H9 (cell line): ENCODE results near the gene MLPH. TPM values are rescaled to one million over a fixed set of nuclear protein-coding genes. Genes with fewer than 3 reads are reported as not detected.

Experiments
- DNase-seq: peaks from one replicate; pipeline ENCODE4 v3.0.0-alpha.2; 2017
- H2AFZ ChIP-seq: one replicate; pipeline ENCODE4 v1.6.1; 2013; ENCODE audit warnings: mild to moderate bottlenecking, low read length, control low read depth, moderate library complexity
- H2AK5ac ChIP-seq: 2 replicates; pipeline ENCODE4 v1.6.1; 2013; ENCODE audit warnings: low read length, control low read depth, mixed read lengths; ENCODE audit not compliant: insufficient read length
- H2BK120ac ChIP-seq: one replicate; pipeline ENCODE4 v1.6.1; 2013; ENCODE audit warnings: low read depth, mild to moderate bottlenecking, low read length, control low read depth, inconsistent platforms; ENCODE audit not compliant: poor library complexity, severe bottlenecking
- H2BK12ac ChIP-seq: 2 replicates; pipeline ENCODE4 v1.6.1; 2013; ENCODE audit warnings: low read length, control low read depth, mixed read lengths, low read depth; ENCODE audit not compliant: insufficient read length
- H2BK15ac ChIP-seq: 2 replicates; pipeline ENCODE4 v1.6.1; 2013; ENCODE audit warnings: low read depth, low read length, control low read depth
- H2BK20ac ChIP-seq: one replicate; pipeline ENCODE4 v1.6.1; 2013; ENCODE audit warnings: low read depth, mild to moderate bottlenecking, low read length, control low read depth, inconsistent platforms; ENCODE audit not compliant: poor library complexity, severe bottlenecking
- H2BK5ac ChIP-seq: 2 replicates; pipeline ENCODE4 v1.6.1; 2013; ENCODE audit warnings: low read length, control low read depth, mixed read lengths; ENCODE audit not compliant: insufficient read length
- H3K14ac ChIP-seq: 2 replicates; pipeline ENCODE4 v1.6.1; 2013; ENCODE audit warnings: low read length, control low read depth; ENCODE audit not compliant: insufficient read depth
- H3K18ac ChIP-seq: 2 replicates; pipeline ENCODE4 v1.6.1; 2013; ENCODE audit warnings: low read depth, mild to moderate bottlenecking, mixed read lengths, low read length, control low read depth; ENCODE audit not compliant: insufficient read length
- H3K23ac ChIP-seq: 2 replicates; pipeline ENCODE4 v1.6.1; 2013; ENCODE audit warnings: low read length, control low read depth, mixed read lengths, low read depth; ENCODE audit not compliant: insufficient read length
- H3K23me2 ChIP-seq: 2 replicates; pipeline ENCODE4 v1.6.1; 2013; ENCODE audit warnings: low read depth, mild to moderate bottlenecking, mixed read lengths, low read length, control low read depth; ENCODE audit not compliant: insufficient read length, poor library complexity, severe bottlenecking
- H3K27ac ChIP-seq: 2 replicates; pipeline ENCODE4 v1.5.1; 2013; ENCODE audit warnings: low read length, control low read depth, mixed read lengths, low read depth; ENCODE audit not compliant: insufficient read length
- H3K27me3 ChIP-seq: 2 replicates; pipeline ENCODE4 v1.6.1; 2013; ENCODE audit warnings: low read length, control low read depth, inconsistent platforms; ENCODE audit not compliant: insufficient read depth
- H3K4ac ChIP-seq: 2 replicates; pipeline ENCODE4 v1.6.1; 2013; ENCODE audit warnings: low read depth, mild to moderate bottlenecking, control low read depth, inconsistent platforms, low read length, moderate library complexity
- H3K4me1 ChIP-seq: 2 replicates; pipeline ENCODE4 v1.6.1; 2013; ENCODE audit warnings: low read length, control low read depth, inconsistent platforms; ENCODE audit not compliant: insufficient read depth
- H3K4me2 ChIP-seq: 2 replicates; pipeline ENCODE4 v1.6.1; 2013; ENCODE audit warnings: low read length, control low read depth, mixed read lengths; ENCODE audit not compliant: insufficient read length, insufficient read depth
- H3K56ac ChIP-seq: 2 replicates; pipeline ENCODE4 v1.6.1; 2013; ENCODE audit warnings: low read depth, mild to moderate bottlenecking, mixed read lengths, low read length, control low read depth; ENCODE audit not compliant: insufficient read length
- H3K79me1 ChIP-seq: 2 replicates; pipeline ENCODE4 v1.6.1; 2013; ENCODE audit warnings: low read depth, mild to moderate bottlenecking, moderate library complexity, low read length, control low read depth, inconsistent platforms; ENCODE audit not compliant: insufficient read depth, poor library complexity, severe bottlenecking
- H3K79me2 ChIP-seq: 2 replicates; pipeline ENCODE4 v1.6.1; 2013; ENCODE audit warnings: low read length, control low read depth, inconsistent platforms; ENCODE audit not compliant: insufficient read depth
- H3K9ac ChIP-seq: 2 replicates; pipeline ENCODE4 v1.6.1; 2013; ENCODE audit warnings: low read length, control low read depth, mixed read lengths; ENCODE audit not compliant: insufficient read length; ENCODE audit errors: extremely low read depth
- H3K9me3 ChIP-seq: one replicate; pipeline ENCODE4 v1.6.1; 2013; ENCODE audit warnings: low read depth, low read length, inconsistent platforms; ENCODE audit not compliant: control insufficient read depth
- H3T11ph ChIP-seq: one replicate; pipeline ENCODE4 v1.6.1; 2013; ENCODE audit warnings: mild to moderate bottlenecking, low read length, control low read depth, inconsistent platforms
- H4K20me1 ChIP-seq: one replicate; pipeline ENCODE4 v1.6.1; 2013; ENCODE audit not compliant: control insufficient read depth, insufficient read length, insufficient read depth
- H4K5ac ChIP-seq: 2 replicates; pipeline ENCODE4 v1.6.1; 2013; ENCODE audit warnings: low read depth, mild to moderate bottlenecking, mixed read lengths, low read length, control low read depth; ENCODE audit not compliant: insufficient read length
- H4K8ac ChIP-seq: replicated peaks from 2 replicates; pipeline ENCODE4 v1.6.1; 2013; ENCODE audit warnings: low read length, control low read depth, mixed read lengths, low read depth; ENCODE audit not compliant: insufficient read length
- H4K91ac ChIP-seq: 2 replicates; pipeline ENCODE4 v1.6.1; 2013; ENCODE audit warnings: low read depth, mild to moderate bottlenecking, moderate library complexity, mixed read lengths, low read length, control low read depth; ENCODE audit not compliant: insufficient read length
- H3K27ac Mint-ChIP-seq, 3 experiments: 2 replicates in 2 of 3; 3 replicates in 1 of 3; pipeline ENCODE4 v1.8.0; 2020 to 2021; ENCODE audit warnings: mixed read lengths in 3 of 3, mild to moderate bottlenecking in 1 of 3, moderate library complexity in 1 of 3
- H3K27me3 Mint-ChIP-seq: 2 replicates; pipeline ENCODE4 v1.8.0; 2021; ENCODE audit warnings: low read depth, mild to moderate bottlenecking, moderate library complexity, mixed read lengths
- H3K36me3 Mint-ChIP-seq, 3 experiments: 2 replicates in 2 of 3; 3 replicates in 1 of 3; pipeline ENCODE4 v1.8.0; 2020 to 2021; ENCODE audit warnings: low read depth in 3 of 3, mixed read lengths in 3 of 3; ENCODE audit not compliant: insufficient read depth in 1 of 3
- H3K4me1 Mint-ChIP-seq, 2 experiments: 2 replicates each; pipeline ENCODE4 v1.8.0; 2020; ENCODE audit warnings: mixed read lengths in 2 of 2
- H3K4me3 Mint-ChIP-seq, 2 experiments: 2 replicates in 1 of 2; 3 replicates in 1 of 2; pipeline ENCODE4 v1.8.0; 2020 to 2021; ENCODE audit warnings: mild to moderate bottlenecking in 2 of 2, mixed read lengths in 2 of 2, moderate library complexity in 1 of 2
- H3K9me3 Mint-ChIP-seq, 2 experiments: 2 replicates in 1 of 2; 3 replicates in 1 of 2; pipeline ENCODE4 v1.8.0; 2020; ENCODE audit warnings: mild to moderate bottlenecking in 2 of 2, mixed read lengths in 2 of 2, moderate library complexity in 1 of 2
- CTCF ChIP-seq: fragments of 200-600 bp; sonication (generic); conservative IDR thresholded peaks from 3 replicates; pipeline ENCODE4 v1.8.0; 2021; ENCODE audit warnings: antibody characterized with exemption, mild to moderate bottlenecking
- WGBS: extraction: QIAGEN DNeasy Blood & Tissue Kit; methylation state at CpG from one replicate; pipeline ENCODE4 v1.1.7; 2013; ENCODE audit warnings: missing lambda C conversion rate, low lambda C conversion rate, mixed read lengths; ENCODE audit not compliant: insufficient read length; ENCODE audit errors: extremely low coverage; 5-methylcytosine and 5-hydroxymethylcytosine counted together
- total RNA-seq: library from RNA; stranded (reverse); gene quantifications from 2 replicates; pipeline ENCODE4 v1.2.1, GENCODE V29; 2021

The MLPH gene
- total RNA-seq, 1 experiment from 2014 or later = 3.4 TPM

GRCh38 chr2:237440819-237441281 is 46.2 kb upstream of the MLPH start:
- Mint-ChIP-seq H3K4me1 (peaks cover 13 to 18% of the 10 kb centered on the region in 2 experiments), H3K4me3 (no peak overlapping the region), H3K27ac (no peak overlapping the region), H3K9me3 (peaks cover 3 to 8% of the 10 kb centered on the region in 2 experiments; a peak in 3 of 5 replicates), H3K36me3 (no peaks in the 10 kb centered on the region), H3K27me3 (peaks cover 23% of the 10 kb centered on the region)
- H2BK15ac ChIP-seq = no peak overlapping the region
- H2BK120ac ChIP-seq = no peak overlapping the region
- no peak overlapping the region for H2AK5ac ChIP-seq
- no peak overlapping the region for H3K4me2 ChIP-seq
- no peak overlapping the region for H4K8ac ChIP-seq
- no peak overlapping the region for H2BK5ac ChIP-seq
- H3K79me1 ChIP-seq = no peaks in the 10 kb centered on the region
- H4K91ac ChIP-seq = no peak overlapping the region
- no peaks in the 10 kb centered on the region for H4K20me1 ChIP-seq
- H2AFZ ChIP-seq = no peak overlapping the region
- H2BK12ac ChIP-seq = no peak overlapping the region
- H3K14ac ChIP-seq = no peak overlapping the region
- H3K18ac ChIP-seq = no peak overlapping the region
- no peak overlapping the region for H2BK20ac ChIP-seq
- no peaks in the 10 kb centered on the region for H3K27me3 ChIP-seq
- H3K4ac ChIP-seq = no peak overlapping the region
- peaks cover 3% of the 10 kb centered on the region; the same call in 1 of the 2 replicates for H3K4me1 ChIP-seq
- TF ChIP-seq CTCF = no peak
- no peak overlapping the region for H3K27ac ChIP-seq
- no peak overlapping the region for H3K56ac ChIP-seq
- no peak for DNase-seq
- no peak overlapping the region for H3T11ph ChIP-seq
- no peaks in the 10 kb centered on the region for H3K23me2 ChIP-seq
- H3K79me2 ChIP-seq = no peaks in the 10 kb centered on the region
- H4K5ac ChIP-seq = no peak overlapping the region
- no CpG with 5 or more reads among the region's 2 CpGs for WGBS
- no peak overlapping the region for H3K23ac ChIP-seq
- H3K9me3 ChIP-seq = no peaks in the 10 kb centered on the region
- H3K9ac ChIP-seq = no peak overlapping the region
